SKM-1 (cell line): ENCODE data around the gene TSPO2.

Experiments used
- DNase-seq: peaks from one replicate; lab custom pipeline; 2025; ENCODE audit not compliant: unreplicated experiment; lab: John Stamatoyannopoulos, UW

The TSPO2 gene

DNA sequence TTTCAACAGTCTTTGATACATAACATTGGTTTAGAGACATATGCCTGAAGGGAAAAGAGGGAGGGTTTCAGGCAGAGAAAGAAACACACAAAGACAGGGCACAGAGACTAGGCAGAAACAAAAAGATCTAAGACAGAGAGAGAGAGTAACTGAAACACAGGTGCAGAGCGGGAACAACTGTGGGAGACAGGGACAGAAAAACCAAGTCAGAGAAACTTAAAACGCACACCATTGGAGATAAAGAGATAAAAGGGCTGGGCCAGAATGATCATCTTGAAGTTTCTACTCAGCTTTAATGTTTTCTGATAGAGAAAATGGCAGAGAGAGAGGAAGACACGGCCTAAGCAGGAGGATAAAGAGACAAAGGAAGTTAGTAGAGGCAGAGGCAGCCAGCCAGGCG, 15.0 kb upstream of the TSPO2 start:
- DNase-seq = no peak

DNA sequence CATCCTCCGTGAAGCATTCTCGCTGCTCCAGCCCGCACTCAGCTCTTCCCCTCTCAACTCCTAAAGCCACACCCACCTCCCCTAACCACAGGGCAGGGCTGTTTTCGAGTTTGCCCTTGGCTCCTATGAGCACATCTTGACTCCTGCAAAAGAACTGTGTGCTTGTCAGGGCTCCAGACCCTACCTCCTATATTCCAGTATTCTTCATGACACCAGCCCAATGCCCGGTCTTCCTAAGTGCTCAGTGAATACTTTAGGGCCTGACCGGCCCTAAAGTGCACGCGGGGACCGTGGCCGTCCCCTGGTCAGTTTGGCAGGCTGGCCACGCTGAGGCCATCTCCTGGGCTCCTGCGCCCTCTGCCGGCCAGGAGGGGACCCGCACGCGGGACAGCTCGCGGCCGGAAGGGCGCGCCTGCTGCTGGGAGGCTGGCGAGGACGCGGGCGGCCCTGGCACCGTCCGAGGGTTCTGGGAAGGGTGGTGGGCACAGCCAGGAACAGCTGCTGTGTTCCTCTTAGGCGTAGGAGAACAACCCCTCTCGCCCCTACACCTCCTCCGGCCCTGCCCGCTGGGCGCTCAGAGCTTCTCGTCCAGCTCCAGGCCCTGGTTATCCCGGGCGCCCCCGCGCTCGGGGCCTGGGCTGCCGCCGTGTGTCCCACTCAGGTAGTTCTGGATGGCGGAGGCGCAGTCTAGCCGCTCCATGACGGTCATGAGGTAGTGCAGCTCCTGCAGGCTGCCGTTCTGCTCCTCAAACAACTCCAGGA, 14.3 kb upstream of the TSPO2 start:
- peak; percentile 72 for DNase-seq

DNA sequence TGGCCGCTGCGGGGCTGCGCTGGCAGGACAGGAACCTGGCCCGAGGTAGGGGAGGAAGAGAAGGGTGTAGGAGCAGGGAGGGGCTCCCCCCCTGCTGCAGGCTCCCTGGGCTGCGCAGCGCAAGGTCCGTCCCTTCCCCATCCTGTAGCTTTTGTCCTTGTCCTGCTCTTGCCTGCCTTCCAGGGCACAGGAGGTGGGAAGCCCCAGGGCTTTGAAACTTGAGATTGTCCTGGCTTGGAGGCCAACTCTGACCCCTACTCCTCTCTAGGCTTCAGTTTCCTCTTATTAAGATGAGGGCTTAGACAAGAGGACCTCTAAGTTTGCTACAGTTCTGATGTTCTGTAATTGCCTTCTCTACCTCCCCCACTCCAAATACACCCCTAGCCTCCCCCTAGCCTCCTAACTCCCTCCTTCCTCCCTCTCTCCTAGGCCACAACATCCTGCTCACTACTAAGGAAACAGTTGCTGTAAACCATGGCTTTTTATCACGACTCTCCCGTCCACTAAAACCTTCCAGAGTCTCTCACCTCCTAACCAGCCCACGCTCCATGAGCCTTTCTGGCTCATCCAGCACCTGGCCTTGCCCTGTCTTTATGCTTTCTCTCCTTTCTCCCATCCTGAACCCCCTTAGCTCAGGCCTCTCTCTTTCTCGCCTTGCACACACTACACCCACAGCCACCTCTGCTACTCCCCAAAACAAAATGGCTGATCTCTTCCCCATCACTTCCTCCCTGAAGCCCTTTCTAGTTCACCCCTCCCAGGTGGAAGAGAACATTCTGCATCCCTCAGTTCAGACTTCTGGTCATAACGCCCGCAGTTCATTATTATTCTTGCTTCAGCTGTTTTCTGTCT, 13.5 kb upstream of the TSPO2 start:
- no peak for DNase-seq

DNA sequence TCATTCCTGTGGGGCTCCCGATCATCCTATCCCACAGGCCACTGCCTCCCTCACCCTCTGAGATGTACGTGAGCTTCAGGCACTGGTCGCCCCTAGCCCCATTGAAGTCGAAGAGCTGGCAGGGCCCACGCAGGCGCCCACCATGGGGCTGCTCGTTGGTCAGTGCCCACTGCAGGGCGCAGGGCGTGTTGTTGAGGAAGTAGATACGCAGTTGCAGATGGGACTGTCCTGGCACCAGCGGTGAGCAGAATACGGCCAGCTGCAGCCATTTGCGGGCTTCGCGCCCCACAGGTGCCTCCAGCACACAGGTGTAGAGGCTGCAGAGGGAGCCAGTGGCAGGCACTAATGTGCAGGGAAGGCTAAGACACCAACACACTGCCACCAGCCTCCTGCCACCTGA, 9.4 kb upstream of the TSPO2 start:
- no peak for DNase-seq

DNA sequence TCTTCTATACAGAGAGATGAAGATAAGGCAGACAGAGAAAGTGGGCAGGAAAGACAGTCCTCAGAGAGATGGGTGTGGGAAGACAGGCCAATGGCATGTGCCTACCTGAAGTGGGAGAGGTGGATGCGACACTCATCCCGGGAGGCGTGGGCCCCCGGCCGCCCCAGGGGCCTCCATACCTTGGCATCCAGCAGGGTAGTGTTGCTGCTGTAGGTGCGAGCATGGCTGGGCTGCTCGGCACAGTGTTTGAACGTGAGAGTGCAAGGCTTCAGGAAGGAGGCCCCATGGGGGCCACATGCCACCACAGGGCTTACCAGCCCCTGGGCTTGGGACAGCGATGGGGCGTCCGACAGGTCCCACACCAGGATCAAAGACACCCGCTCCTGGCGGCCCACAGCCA, 8.5 kb upstream of the TSPO2 start:
- DNase-seq = no peak

DNA sequence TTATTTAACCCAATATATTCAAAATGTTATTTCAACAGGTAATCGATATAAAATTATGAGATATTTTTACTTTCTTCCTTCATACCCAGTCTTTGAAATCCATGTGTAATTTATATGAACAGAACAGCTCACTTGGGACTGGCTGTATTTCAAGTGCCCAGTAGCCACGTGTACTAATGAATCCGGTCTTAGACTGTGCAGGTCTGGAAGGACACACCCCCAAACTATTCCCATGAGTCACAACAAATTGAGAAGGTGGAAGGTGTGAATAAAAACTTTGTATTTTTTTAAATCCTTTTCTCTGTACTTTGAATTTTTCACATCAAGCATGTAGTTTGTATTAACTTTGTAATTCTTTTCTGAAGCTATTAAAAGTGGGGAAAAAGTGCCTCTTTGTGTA, 6.1 kb upstream of the TSPO2 start:
- no peak for DNase-seq

DNA sequence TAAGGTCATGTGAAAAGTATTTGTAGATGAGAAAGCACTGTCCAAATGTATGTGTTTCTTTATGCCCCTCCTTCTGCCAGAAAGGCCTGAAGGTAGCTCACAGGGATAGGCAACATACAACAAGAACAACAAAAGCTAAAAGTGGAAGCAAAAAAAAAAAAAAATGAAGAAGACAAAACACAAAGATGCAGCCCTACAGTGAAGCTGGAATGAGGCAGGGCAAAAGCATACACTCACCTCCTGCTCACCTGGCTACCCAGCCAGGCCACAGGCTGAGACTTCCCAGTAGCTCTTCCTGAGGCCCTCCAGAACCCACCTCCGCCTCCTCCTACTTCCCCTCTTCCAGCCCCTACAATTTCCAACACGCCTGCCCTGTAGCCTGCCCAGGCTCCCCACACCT, 5.7 kb upstream of the TSPO2 start:
- no peak for DNase-seq

DNA sequence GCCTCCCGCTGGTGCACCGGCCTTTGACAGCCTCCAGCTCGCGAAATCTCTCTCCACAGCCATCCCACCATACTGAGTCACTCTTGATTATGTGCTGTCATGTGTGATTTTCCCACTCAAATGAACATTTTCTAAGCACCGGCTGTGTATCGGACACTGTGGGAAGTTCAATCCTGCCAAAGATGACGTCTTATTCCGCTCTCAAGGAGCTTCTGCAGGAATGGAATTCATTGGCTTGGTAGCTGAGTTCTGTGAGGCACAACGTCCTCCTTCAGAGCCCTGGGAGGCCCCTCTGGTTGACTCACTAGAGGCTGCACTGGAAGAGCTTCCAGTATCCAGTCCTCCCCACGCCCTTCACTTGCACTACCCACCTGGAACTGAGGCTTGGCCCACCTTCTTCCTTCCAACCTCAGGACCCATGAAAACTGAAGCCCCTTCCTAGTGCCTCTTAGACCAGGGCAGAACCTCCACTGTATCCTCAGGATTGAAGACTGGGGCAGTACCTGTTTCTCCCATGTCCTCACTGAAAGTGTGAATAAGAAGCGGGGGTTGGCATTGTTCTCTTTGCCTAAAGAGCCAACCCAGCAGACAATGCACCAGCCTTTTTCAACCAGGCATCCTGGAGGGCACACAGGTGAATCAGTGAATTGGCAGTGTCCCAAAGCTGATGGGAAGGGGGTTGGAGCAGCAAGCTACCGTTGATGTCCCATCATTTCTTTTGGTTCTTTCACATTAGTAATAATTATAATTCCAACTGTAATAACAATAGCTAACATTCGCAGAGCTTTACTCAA, 5.0 kb upstream of the TSPO2 start:
- no peak for DNase-seq

DNA sequence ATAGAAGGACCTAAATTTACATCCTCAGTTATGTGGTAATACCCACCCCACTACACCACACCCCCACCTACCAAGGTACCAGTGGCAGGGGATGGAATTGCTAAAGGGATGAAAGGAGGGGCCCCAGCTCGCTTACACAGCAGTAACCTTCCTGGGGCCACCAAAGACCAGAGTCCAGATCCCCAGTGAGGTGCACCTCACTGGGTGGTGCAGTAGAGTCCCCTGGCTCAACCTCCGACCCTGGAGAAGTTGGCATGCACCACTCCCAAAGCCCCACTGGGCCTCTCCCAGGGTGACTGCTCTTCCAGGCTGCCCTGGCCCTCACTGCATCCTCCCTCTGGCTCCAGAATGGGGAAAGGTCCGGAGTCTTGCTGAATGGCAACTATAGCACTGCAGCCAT, 4.1 kb upstream of the TSPO2 start:
- no peak for DNase-seq

DNA sequence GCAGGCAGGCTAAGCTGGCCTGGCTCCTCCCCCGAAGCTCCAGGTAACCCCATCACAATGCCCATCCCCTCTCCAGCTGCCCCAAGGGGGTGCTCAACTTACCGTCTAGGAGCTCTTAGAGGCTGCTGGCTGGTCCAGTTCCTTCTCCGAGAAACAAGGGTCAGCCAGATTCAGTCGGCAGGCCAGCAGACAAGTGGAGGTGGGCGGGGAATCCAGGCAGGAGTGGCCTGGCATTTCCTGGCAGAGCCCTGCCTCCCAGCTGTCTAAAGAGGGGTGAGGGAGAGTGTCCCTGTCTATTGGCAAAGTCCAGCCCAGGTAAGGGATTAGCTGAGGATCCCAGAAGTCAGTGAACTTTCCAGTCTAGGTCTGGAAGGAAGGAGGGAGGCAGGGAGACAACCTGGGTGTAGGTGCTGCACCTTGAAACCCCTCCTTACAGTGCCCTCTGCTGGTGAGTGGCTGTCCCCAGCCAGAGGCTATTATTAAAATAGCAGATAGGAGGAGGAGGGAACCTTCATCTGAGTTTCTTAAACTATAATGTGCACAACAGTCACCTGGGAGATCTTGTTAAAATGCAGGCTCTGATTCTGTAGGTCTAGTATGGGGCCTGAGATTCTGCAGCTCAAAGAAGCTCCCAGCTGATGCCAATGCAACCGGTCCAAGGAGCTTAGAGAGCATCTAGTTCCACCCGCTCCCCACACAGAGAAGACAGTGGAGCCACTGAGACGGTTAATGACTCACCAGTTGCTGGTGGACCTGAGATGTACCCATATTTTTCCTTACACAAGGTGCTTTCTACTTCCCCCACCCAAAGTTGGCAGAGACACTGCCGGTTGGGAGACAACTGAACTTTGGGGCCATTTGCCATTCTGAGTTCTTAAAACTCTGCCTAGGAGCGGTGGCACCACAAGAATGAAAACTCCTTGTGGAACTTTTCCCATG, 2.9 kb upstream of the TSPO2 start, which contains the start of gene UNC5CL:
UNC5CL (minus strand) TSS at position 162 of the 939 bp plus-strand sequence. CDS start 4,147 bp downstream, outside the sequence.
- DNase-seq = peak; percentile 42

DNA sequence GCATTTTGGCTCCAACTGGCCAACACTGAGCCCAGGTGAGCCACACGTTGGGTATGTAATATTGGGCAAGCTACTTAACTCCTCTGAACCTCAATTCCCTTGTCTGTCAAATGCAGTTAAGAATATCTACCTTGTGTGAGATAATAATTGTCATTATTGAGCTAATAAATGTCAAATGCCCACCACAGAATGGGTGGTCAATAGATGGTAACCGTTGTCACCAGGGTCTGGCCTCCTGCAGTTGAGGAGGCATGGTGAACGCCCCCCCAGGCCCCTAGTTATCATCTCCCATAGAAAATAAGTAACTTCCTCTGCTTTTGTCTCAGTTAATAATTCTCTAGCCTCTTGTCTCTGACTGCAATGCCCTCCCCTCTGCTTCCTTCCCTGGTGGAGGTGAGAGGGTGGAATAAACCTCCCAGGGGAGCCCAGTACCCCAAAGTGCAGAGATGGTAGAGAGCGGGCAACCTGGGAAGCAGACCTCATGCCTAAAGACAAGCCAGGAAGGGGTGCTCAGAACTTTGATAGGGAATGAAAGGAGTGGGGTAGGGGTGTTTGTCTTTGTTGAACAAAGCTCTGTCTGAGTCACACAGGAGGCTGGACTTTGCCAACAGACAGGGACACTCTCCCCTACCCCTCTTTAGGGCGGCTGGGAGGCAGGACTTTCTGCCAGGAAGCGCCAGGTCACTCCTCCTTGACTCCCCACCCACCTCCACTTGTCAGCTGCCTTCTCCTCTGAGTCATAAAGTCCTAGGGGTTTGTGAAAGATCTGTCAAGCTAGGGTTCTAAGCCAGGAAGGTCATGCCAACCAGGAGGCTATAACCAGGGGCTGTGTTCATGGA, 1.9 kb upstream of the TSPO2 start:
- DNase-seq = no peak

DNA sequence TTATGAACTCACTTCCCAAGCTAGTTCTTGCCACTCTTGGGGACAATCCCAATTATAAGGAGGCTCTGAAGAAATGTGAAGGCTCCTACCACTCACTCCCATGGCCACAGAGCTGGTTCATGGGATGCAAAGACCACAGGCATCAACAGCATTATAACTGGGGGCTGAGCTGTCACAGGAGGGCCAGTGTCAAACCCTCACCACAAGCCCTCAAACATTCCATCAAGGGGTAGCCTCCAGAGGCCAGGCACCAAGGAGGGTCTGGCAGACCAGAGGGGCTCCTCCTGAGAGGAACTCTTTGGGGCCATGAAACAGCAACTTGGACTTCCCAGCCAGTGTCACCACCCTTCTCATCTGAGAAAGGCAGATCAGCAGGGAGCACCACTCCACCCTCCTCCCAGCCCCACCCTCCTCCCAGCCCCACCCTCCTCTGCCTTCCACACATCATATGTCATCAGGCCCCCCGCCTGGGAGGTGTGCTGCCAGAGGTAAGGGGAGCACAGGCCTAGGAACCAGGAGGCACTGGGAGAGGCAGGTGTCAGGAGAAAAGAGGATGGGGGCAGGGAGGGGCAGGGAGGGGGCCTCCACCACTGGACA, 1.2 kb upstream of the TSPO2 start:
- no peak for DNase-seq

DNA sequence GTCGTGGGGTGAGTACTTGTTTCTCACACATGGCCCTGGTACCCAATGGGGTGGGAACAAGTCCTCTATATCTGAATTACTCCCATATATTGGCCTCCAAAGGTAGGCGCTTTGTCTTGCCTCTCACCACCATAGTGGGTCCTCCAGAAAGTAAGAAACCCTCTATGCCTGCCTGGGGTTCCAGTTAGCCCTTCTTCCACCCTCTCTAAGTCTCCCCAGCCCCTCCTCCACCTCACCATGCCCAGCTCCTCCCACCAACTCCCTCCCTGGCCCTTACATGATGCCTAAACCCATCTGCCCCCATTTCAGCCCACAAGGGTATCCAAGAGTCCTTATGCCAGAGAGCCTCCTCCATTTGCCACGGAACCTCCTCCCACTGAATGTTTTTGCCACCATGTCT, 884 bp downstream of the TSPO2 start:
- DNase-seq = no peak

DNA sequence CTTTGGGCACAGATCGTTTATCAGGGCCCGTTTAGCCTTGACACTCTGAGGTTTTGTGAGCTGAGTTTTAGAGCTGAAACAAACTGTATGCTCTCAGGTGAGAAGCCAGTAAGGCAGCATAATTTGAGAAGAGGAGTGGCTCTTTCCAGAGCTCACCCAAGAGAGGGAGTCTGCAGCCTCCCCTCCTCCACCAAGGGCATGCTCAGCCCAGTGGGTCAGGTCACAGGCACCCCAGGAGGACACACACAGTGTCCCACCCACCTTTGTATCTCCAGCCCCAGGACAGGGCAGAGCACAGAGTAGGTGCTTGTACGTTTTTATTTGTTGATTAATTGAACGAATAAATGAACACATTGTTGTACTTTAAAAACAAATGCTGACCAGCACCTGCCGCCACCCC, 3.4 kb downstream of the TSPO2 start:
- DNase-seq = no peak

DNA sequence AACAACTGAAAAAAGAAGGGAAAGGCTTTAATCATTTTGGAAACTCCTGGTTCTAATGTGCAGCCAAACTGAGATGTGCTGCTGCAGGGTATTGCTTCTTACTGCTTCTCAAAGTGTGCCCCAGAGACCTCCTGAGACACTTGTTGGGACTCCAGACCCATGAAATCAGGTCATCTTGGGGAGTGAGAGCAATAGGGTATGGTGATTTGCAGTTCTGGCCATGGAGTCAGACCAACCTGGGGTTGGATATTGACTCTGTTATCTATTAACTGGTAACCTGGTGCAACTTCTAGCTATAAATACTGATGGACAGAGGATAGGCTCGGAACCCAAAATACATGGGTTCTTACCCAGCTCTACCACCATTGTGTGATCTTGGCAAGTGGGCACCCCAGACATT, 3.8 kb downstream of the TSPO2 start:
- no peak for DNase-seq

DNA sequence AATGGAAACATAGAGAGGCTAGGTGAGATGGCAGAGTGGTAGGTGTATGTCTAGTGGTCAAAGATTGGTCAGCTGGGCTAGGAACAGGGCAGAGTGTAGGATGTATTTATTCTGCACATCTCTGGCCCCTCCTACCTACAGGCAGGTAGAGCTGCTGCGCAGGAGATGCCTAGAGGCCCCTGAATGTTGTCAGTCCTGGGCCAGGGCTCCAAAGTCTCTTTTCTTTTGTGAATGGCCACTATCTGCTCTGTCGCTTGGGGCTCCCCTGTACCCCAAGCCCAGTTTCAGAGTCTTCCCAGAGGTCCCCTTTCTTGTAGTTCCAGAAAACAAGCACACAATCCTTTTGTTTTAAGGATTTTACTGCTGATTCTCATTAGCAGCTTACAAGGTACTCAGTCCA, 5.0 kb downstream of the TSPO2 start:
- no peak for DNase-seq

DNA sequence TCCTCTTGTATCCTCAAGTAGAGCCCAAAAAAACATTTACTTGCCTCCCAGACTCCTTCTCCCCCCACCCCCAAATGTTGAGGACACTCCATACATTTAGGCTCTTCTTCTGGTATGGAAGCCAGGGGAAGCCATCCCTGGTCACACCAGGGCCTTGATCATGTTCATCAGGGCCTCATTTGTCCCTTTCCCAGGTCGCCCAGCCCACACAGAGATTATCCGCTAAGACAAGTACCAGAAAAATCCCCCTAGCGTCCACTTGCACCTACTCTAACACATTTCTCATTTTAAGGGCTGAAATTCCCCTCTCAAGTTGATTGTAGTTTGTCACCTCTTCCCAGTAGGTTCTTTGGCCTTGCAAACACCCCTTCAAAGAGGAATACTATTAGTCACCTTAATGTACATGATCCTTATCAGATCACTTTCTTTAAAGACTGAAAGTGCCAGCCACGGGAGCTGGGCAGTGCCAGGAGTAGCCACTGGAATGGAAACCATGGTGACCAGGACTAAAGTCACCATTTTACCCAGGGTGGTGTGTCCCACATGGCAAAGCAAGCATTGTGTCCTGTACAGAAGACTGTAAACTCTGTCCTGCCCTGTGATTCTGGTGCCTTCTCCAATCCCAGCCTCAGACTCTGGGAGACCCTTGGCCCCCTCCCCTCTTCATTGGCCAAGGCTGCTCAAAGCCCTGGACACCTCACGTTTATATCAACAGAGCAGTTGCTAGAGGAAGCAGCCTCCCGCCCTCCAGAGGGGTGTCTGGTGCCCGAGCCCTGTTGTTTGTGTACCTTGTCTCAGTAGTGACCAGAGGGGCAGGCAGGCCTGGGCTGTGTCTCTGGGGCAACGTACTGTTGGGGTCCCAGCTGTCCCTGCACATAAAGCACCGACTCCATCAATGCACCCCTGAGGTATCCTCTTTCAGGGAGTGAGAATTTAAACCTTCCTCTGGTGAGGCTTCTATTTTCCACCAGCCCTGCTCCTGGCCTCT, 5.8 kb downstream of the TSPO2 start:
- DNase-seq = no peak

DNA sequence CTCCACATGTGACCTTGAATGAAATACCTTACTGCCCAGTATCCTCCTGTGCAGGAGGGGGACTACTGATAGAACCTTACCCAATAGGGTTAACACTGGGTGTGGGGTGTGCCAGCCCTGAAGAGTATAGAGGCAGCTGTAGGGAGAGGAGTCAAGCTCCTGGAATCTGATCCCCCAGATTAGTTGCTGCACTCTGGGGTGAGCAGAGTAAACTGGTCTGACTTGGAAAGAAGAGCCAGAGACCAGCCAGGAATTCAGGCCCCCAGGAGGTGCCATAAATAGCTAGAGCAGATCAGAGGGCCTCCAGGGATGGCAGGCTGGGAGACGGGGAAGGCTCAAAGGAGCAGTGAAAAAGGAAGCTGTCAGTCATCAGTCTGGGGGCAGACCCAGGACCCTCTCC, 7.3 kb downstream of the TSPO2 start:
- DNase-seq = no peak
